Measurements from ENCODE around the gene PRSS36. TPM values are rescaled to one million over a fixed set of nuclear protein-coding genes. Genes with fewer than 3 reads are reported as not detected.
A peak's percentile ranks its signal among the peaks of the same experiment; 100 is the strongest.

The PRSS36 gene
- total and polyA plus RNA-seq, 9 of the 15 experiments (the other 6 are each of a cell fraction or from before 2014, with no cell fraction given): 0.09 to 1.2 (median 0.54) TPM; not detected in 2

DNA sequence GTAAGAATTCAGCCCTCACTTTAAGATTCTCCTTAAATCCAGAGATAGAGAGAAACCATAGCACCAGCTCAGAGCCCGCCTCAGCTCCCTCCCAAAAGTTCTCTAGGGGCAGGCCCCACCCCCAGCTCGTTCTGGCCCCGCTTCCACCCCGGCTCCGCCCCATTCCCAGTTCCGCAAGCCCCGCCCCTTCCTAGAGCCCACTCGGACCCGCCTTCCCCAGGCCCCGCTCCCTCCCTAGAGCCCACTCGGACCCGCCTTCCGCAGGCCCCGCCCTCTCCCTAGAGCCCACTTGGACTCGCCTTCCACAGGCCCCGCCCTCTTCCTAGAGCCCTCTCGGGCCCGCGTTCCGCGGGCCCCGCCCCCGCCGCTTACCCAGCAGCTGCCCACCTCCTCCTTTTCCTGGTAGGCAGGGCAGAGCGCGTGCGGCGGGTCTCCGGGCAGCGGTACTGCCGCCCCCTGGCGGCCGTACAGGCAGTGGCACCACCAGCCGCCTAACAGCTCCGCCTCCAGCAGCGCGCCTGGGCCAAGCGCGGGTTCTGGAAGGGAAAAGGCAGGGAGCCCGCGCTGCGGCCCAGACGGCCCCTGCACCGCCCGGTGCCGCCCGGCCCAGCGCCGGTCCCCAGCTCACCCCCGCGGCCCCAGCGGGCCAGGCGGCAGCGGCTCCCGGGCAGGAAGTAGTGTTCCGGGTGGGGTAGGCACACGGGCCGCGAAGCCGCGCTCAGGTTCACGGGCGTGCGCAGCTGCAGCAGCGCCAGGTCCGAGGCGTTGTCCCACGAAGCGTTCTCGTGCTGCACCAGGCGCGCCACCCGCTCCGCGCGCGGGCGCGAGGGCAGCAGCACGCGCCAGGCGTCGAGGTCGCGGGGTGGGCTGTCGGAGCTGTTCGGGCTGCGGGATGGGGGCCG lies 7.5 kb downstream of the PRSS36 start (continued):
- TF ChIP-seq CTCF (IDR thresholded peaks at IDR 0.05 in 2 of 3, conservative IDR thresholded peaks at IDR 0.05 in 1 of 3; ENCODE audit: insufficient read depth in 2 of 3, low read depth in 1 of 3, low read length in 3 of 3) (peak; percentile 89 to 95 (median 93)), NCOA2 (IDR thresholded peaks at IDR 0.05; ENCODE audit: partially characterized antibody in 2 of 2) (no peak), ETS2 (tag; IDR thresholded peaks at IDR 0.05; ENCODE audit: borderline replicate concordance, poor library complexity, severe bottlenecking) (no peak), NFIC (IDR thresholded peaks at IDR 0.05) (peak; percentile 39; the same call in 1 of the 2 replicates), TFAM (CRISPR knock-in tag; conservative IDR thresholded peaks at IDR 0.05) (no peak), HDGF (IDR thresholded peaks at IDR 0.05) (no peak), DEAF1 (CRISPR knock-in tag; IDR thresholded peaks at IDR 0.05) (peak; percentile 70; the same call in 1 of the 2 replicates), CBX5 (IDR thresholded peaks at IDR 0.05; ENCODE audit: borderline replicate concordance, low read depth) (no peak), PTBP1 (IDR thresholded peaks at IDR 0.05; ENCODE audit: low read depth, low read length) (no peak), TOE1 (IDR thresholded peaks at IDR 0.05; ENCODE audit: borderline replicate concordance) (peak; percentile 66; the same call in 1 of the 2 replicates), TOE1 (CRISPR knock-in tag; IDR thresholded peaks at IDR 0.05; ENCODE audit: borderline replicate concordance, low read depth) (no peak), ZNF436 (CRISPR knock-in tag; IDR thresholded peaks at IDR 0.05) (no peak), USF1 (CRISPR knock-in tag; IDR thresholded peaks at IDR 0.05) (no peak; the same call in 1 of the 2 replicates), CAMTA2 (CRISPR knock-in tag; conservative IDR thresholded peaks at IDR 0.05) (no peak), U2AF2 (optimal IDR thresholded peaks at IDR 0.05; ENCODE audit: low read depth, low read length) (no peak), NONO (IDR thresholded peaks at IDR 0.05; ENCODE audit: low read depth in 2 of 2, low read length in 1 of 2) (peak in 1 of 2 experiments; percentile 90; a peak in 2 of 4 replicates), ZFP30 (CRISPR knock-in tag; IDR thresholded peaks at IDR 0.05; ENCODE audit: borderline replicate concordance) (no peak), XRCC3 (IDR thresholded peaks at IDR 0.05) (no peak)
- TF ChIP-seq, protein P1, sequence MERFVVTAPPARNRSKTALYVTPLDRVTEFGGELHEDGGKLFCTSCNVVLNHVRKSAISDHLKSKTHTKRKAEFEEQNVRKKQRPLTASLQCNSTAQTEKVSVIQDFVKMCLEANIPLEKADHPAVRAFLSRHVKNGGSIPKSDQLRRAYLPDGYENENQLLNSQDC (CRISPR knock-in tag; IDR thresholded peaks at IDR 0.05): no peak
- TF ChIP-seq, protein P2, sequence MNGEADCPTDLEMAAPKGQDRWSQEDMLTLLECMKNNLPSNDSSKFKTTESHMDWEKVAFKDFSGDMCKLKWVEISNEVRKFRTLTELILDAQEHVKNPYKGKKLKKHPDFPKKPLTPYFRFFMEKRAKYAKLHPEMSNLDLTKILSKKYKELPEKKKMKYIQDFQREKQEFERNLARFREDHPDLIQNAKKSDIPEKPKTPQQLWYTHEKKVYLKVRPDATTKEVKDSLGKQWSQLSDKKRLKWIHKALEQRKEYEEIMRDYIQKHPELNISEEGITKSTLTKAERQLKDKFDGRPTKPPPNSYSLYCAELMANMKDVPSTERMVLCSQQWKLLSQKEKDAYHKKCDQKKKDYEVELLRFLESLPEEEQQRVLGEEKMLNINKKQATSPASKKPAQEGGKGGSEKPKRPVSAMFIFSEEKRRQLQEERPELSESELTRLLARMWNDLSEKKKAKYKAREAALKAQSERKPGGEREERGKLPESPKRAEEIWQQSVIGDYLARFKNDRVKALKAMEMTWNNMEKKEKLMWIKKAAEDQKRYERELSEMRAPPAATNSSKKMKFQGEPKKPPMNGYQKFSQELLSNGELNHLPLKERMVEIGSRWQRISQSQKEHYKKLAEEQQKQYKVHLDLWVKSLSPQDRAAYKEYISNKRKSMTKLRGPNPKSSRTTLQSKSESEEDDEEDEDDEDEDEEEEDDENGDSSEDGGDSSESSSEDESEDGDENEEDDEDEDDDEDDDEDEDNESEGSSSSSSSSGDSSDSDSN (IDR thresholded peaks at IDR 0.05; ENCODE audit: borderline replicate concordance in 1 of 2, low read depth in 2 of 2, low read length in 2 of 2): 0 out of 4 replicates have a peak, but pooled peaks of 1 of the 2 experiments have one; percentile 35

Measured in K562 (cell line).